OCI-M2 (cell line): ENCODE measurements around the gene FAM237B.

Experiments used
- DNase-seq: peaks from one replicate; lab custom pipeline; 2025; ENCODE audit not compliant: unreplicated experiment; lab: John Stamatoyannopoulos, UW

Gene FAM237B

GRCh38 chr7:90298145-90299038 lies 22.7 kb downstream of the FAM237B start:
- DNase-seq, result no peak

GRCh38 chr7:90290244-90291113 lies 30.6 kb downstream of the FAM237B start:
- DNase-seq, result no peak

GRCh38 chr7:90288154-90288553 lies 33.0 kb downstream of the FAM237B start:
- DNase-seq, result no peak

- DNase-seq, result no peak
Observed at GRCh38 chr7:90276033-90276728, 44.9 kb downstream of the FAM237B start.

GRCh38 chr7:90274161-90274560 lies 46.9 kb downstream of the FAM237B start:
- DNase-seq, result no peak

GRCh38 chr7:90272242-90272641 lies 48.9 kb downstream of the FAM237B start:
- DNase-seq, result no peak

- DNase-seq, result no peak
Observed at GRCh38 chr7:90271753-90272152, 49.4 kb downstream of the FAM237B start.

- no peak for DNase-seq
Observed at GRCh38 chr7:90270431-90271178, 50.5 kb downstream of the FAM237B start.

- no peak for DNase-seq
Observed at GRCh38 chr7:90269163-90269562, 51.9 kb downstream of the FAM237B start.

GRCh38 chr7:90267263-90267858 lies 53.7 kb downstream of the FAM237B start:
- no peak for DNase-seq

GRCh38 chr7:90266808-90267207 lies 54.3 kb downstream of the FAM237B start:
- no peak for DNase-seq
